ENCODE results near the gene DIO3. TPM values are rescaled to one million over a fixed set of nuclear protein-coding genes. Genes with fewer than 3 reads are reported as not detected.

The DIO3 gene
- total and polyA plus RNA-seq, 2 of the 13 experiments (the other 11 are each of a cell fraction or from before 2014, with no cell fraction given) = not detected

- no peak for TF ChIP-seq HNF1A (IDR thresholded peaks at IDR 0.05; ENCODE audit: low read depth)
- no peak for TF ChIP-seq HNF1A (CRISPR knock-in tag; IDR thresholded peaks at IDR 0.05; ENCODE audit: borderline replicate concordance)
- TF ChIP-seq ZNF644 (CRISPR knock-in tag; IDR thresholded peaks at IDR 0.05; ENCODE audit: low read depth) = no peak
- no peak for TF ChIP-seq CENPBD1 (CRISPR knock-in tag; IDR thresholded peaks at IDR 0.05; ENCODE audit: borderline replicate concordance, low read depth)
- TF ChIP-seq NBN (conservative IDR thresholded peaks at IDR 0.05) = no peak
- TF ChIP-seq ARNT (IDR thresholded peaks at IDR 0.05) = no peak
- TF ChIP-seq MXD4 (CRISPR knock-in tag; IDR thresholded peaks at IDR 0.05) = no peak
- no peak for TF ChIP-seq ZBTB1 (CRISPR knock-in tag; IDR thresholded peaks at IDR 0.05; ENCODE audit: borderline replicate concordance)
- TF ChIP-seq SAP130 (CRISPR knock-in tag; IDR thresholded peaks at IDR 0.05; ENCODE audit: low read depth) = no peak
- no peak for TF ChIP-seq NRL (CRISPR knock-in tag; IDR thresholded peaks at IDR 0.05; ENCODE audit: borderline replicate concordance)
- TF ChIP-seq POGK (CRISPR knock-in tag; conservative IDR thresholded peaks at IDR 0.05) = no peak
- TF ChIP-seq ZNF17 (CRISPR knock-in tag; IDR thresholded peaks at IDR 0.05) = no peak
- no peak for TF ChIP-seq ZNF235 (CRISPR knock-in tag; IDR thresholded peaks at IDR 0.05; ENCODE audit: borderline replicate concordance)
- TF ChIP-seq SNAPC4 (CRISPR knock-in tag; IDR thresholded peaks at IDR 0.05) = no peak
- no peak for TF ChIP-seq NONO (IDR thresholded peaks at IDR 0.05)
- TF ChIP-seq NONO (CRISPR knock-in tag; conservative IDR thresholded peaks at IDR 0.05) = no peak
These were observed 26.2 kb downstream of the DIO3 start (continued) for GRCh38 chr14:101587441-101587911.
